IPS-20b (cell line): ENCODE measurements around the gene SSH2.

Source experiments
- H3K27ac ChIP-seq: one replicate; pipeline ENCODE4 v1.5.1; 2013; ENCODE audit warnings: low read length
- H3K27me3 ChIP-seq: 2 replicates; pipeline ENCODE4 v1.6.1; 2013; ENCODE audit warnings: mild to moderate bottlenecking, low read length, inconsistent platforms; ENCODE audit not compliant: insufficient read depth
- H3K36me3 ChIP-seq: 2 replicates; pipeline ENCODE4 v1.6.1; 2013; ENCODE audit warnings: low read depth, mild to moderate bottlenecking, inconsistent platforms, low read length, moderate library complexity; ENCODE audit not compliant: insufficient read depth
- H3K4me1 ChIP-seq: 2 replicates; pipeline ENCODE4 v1.6.1; 2013; ENCODE audit warnings: mild to moderate bottlenecking, control low read depth, inconsistent platforms, low read length, moderate library complexity; ENCODE audit not compliant: insufficient read depth
- H3K4me3 ChIP-seq: 2 replicates; pipeline ENCODE4 v1.5.1; 2013; ENCODE audit warnings: mild to moderate bottlenecking, low read length, inconsistent platforms
- H3K9ac ChIP-seq: 2 replicates; pipeline ENCODE4 v1.6.1; 2013; ENCODE audit warnings: low read depth, mild to moderate bottlenecking, inconsistent platforms, low read length, moderate library complexity
- H3K9me3 ChIP-seq: 2 replicates; pipeline ENCODE4 v1.6.1; 2013; ENCODE audit warnings: mild to moderate bottlenecking, low read depth, low read length, inconsistent platforms; ENCODE audit not compliant: insufficient read depth

Gene SSH2

DNA sequence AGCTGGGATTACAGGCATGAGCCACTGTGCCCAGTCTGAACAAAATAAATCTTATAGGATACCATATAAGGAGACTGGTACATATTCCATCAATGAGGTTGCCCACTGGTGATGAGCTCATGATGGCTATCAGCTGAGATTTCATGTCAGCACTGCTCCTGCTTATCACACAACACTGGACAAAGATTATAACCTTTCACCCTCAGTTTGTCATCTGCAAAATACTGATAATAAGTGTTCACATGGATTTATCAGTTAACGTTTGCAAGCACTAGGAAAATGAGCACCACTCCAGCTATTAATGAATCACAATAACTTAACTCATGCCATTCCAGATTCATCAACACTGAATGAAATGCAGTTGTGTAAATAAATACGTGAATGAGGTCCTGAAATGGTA is 83.7 kb downstream of the SSH2 start:
- H3K9me3 ChIP-seq, result no peaks in the 10 kb centered on the region
- H3K27me3 ChIP-seq, result no peaks in the 10 kb centered on the region
- H3K36me3 ChIP-seq, result no peaks in the 10 kb centered on the region
- peaks cover 9% of the 10 kb centered on the region; the same call in 1 of the 2 replicates for H3K4me1 ChIP-seq
- no peak overlapping the region for H3K27ac ChIP-seq
- H3K9ac ChIP-seq, result no peak overlapping the region
- no peak overlapping the region for H3K4me3 ChIP-seq

DNA sequence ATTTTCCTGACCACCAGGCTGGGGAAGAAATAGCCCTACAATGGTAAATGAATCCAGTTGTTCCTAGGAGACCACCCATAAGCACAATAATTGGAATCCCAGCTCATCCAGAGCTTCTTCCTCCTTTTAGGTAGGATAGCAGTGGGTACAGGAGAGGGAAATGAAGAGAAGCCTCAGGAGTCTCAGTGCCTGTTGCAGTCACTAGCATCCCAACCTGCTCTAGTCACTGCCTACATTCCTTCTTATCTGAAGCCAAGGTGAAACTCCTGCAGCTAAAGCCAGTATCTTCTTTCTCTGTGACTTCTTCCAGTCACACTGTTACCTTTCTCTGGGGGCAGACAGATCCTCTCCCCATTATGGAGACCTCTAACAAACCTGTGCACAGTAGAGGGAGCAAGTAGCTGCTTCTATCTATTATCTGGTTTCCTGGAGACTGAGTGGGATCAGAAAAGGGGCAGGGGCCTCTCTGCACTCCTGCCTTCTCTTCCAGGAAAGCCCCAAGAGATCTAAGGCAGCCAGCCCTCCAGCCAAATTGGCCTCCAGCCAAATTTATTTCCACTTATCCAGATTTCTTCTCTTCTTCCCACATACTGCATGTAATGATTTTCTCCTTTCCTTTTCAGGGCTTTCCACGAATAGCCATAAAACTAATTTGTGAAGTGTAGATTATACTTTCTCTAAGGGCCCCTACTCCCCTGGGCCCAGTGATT is 85.5 kb downstream of the SSH2 start:
- Histone ChIP-seq H3K27ac (no peak overlapping the region), H3K4me1 (peaks cover 9% of the 10 kb centered on the region; the same call in 1 of the 2 replicates), H3K27me3 (no peaks in the 10 kb centered on the region), H3K9me3 (no peaks in the 10 kb centered on the region), H3K4me3 (no peak overlapping the region), H3K36me3 (no peaks in the 10 kb centered on the region), H3K9ac (no peak overlapping the region)

DNA sequence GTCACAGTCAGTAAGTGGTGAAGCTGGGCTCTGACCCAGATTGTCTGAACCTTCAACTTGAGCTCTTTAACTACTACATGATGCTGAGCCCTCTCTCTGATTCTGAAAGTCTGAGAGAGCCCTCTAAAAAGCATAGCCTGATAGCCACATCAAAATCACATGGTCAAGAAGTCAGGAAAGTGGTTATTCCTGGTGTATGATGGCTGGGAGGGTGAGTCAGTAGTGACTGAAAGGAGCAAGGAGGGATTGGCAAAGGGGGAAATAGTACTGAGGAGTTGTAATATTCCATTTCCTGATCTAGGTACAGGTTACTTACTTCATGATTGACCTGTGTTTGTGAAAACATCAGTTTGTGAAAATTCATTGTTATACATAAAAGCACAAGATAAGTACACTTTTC is 89.1 kb downstream of the SSH2 start:
- Histone ChIP-seq H3K36me3 (no peaks in the 10 kb centered on the region), H3K4me1 (peaks cover 9% of the 10 kb centered on the region), H3K27me3 (no peaks in the 10 kb centered on the region), H3K9ac (no peak overlapping the region), H3K9me3 (no peaks in the 10 kb centered on the region), H3K27ac (no peak overlapping the region), H3K4me3 (no peak overlapping the region)

DNA sequence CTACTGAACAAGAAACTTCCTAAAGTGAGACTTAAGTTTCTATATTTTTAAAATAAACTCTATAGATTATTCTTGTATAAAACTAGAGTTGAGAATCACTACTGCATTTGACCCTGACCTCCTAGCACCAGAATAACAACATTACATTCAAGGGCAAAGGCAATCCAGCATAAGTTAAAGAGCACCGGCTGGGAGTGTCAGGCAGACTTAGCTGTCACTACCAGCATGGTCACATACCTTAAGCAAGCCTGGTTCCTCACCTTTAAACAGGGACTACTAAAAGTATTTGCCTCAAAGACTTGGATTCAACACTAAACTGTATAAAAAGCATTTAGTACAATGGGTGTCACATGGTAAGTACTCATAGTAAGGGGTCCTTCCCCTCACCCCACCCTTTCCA is 90.4 kb downstream of the SSH2 start:
- no peaks in the 10 kb centered on the region for H3K9me3 ChIP-seq
- H3K4me1 ChIP-seq, result peaks cover 7% of the 10 kb centered on the region
- H3K4me3 ChIP-seq, result no peak overlapping the region
- H3K27me3 ChIP-seq, result no peaks in the 10 kb centered on the region
- H3K9ac ChIP-seq, result no peak overlapping the region
- H3K27ac ChIP-seq, result no peak overlapping the region
- H3K36me3 ChIP-seq, result no peaks in the 10 kb centered on the region

DNA sequence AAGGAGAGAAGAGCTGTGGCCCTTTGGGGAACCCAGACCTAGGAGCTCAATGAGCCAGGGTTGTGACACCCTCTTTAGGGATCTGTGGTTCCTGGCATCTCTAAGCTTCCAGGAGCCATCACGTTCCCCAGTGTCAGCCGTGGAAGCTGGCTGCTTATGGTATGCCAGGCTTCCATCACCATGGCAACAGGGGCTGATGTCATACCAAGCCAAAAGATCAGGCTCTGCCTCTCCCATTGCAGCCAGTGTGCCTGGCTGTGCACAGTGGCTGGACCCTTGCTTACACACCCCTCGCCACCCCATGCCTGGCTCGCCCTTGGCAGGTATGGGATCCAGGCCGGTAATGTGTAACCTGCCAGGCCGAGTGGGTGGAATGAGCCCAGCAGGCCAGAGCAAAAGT is 91.1 kb downstream of the SSH2 start:
- H3K9ac ChIP-seq, result no peak overlapping the region
- peaks cover 4% of the 10 kb centered on the region; the same call in 1 of the 2 replicates for H3K4me1 ChIP-seq
- H3K27ac ChIP-seq, result no peak overlapping the region
- H3K9me3 ChIP-seq, result no peaks in the 10 kb centered on the region
- no peaks in the 10 kb centered on the region for H3K27me3 ChIP-seq
- no peaks in the 10 kb centered on the region for H3K36me3 ChIP-seq
- no peak overlapping the region for H3K4me3 ChIP-seq

DNA sequence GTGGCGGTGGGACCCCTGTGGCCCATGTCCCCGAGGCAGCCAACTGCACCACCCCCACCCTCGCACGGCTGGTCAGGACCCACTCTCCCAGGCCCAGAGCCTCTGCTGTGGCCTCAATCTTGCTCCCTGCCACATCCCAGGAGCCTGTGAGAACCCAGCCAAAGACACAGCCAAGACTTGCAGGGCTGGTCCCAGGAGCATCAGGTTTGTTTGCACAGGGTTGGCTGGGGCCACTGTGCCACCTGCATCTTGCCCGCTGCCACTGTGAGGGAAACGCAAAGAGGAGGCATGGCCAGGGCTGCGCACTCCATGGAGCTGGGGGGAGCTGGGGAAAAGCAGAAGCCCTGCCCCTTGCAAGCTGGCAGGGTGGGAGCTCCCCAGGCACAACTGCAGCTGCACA is 92.5 kb downstream of the SSH2 start:
- H3K27ac ChIP-seq, result no peak overlapping the region

DNA sequence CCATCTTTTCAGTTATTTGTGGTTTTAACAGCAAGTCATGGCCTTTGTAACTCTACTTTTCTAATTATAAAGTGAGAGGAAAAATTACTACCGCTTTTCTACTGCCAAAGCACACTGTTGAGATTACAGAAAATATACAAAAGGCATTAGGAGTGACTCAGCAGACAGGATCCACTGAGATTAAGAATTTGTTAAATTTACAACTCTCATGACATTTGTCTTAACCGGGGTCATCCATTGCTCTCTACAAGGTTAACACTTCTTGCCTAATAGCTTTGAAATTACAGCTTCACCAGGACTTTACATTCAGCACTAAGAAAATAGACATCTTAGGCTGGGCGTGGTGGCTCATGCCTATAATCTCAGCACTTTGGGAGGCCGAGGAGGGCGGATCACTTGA is 93.4 kb downstream of the SSH2 start:
- H3K9me3 ChIP-seq, result no peaks in the 10 kb centered on the region
- H3K27ac ChIP-seq, result no peak overlapping the region
- H3K4me1 ChIP-seq, result peaks cover 4% of the 10 kb centered on the region; the same call in 1 of the 2 replicates
- no peak overlapping the region for H3K4me3 ChIP-seq
- H3K9ac ChIP-seq, result no peak overlapping the region
- no peaks in the 10 kb centered on the region for H3K36me3 ChIP-seq
- H3K27me3 ChIP-seq, result no peaks in the 10 kb centered on the region

More for the DNA sequence above, 92.5 kb downstream of the SSH2 start:
- H3K9ac ChIP-seq, result no peak overlapping the region
- no peaks in the 10 kb centered on the region for H3K27me3 ChIP-seq
- H3K4me1 ChIP-seq, result peaks cover 4% of the 10 kb centered on the region; the same call in 1 of the 2 replicates
- no peaks in the 10 kb centered on the region for H3K36me3 ChIP-seq
- H3K9me3 ChIP-seq, result no peaks in the 10 kb centered on the region
- H3K4me3 ChIP-seq, result no peak overlapping the region

DNA sequence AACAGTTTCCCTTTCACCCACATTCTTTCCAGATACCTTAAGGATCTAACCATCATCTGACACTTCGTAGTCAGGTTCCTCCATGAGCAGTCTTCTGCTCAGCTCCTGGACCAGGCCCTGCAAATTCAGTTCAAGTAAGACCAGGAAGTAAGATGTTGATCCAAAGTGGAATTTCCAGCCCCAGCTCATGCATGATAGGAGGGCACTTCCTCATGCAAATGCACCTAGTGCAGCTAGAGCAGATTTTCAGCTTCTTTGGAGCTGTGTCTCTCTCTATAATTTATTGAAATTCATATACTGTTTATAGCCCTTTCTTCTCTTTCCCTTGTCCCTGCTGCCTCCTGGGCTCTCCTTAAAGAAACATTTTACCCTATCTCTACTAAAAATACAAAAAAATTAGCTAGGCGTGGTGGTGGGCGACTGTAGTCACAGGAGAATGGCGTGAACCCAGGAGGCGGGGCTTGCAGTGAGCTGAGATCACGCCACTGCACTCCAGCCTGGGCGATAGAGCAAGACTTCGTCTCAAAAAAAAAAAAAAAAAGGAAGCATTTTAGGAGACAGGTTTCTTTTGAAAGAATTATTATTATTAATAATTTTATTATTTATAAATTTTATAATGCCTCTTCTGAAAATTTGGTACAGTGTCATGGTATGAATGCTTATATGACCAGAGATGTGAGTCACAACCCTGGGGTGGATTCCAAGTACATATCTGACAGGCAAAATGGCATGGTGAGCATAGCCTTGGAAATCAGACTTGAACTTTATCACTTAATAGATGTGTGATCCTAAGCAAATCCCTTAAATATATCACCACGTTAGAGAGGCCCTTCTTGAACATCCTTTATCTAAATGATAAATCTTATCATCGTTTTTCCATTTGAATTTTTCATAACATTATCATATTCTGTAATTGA is 94.3 kb downstream of the SSH2 start:
- no peaks in the 10 kb centered on the region for H3K9me3 ChIP-seq
- no peak overlapping the region for H3K27ac ChIP-seq

DNA sequence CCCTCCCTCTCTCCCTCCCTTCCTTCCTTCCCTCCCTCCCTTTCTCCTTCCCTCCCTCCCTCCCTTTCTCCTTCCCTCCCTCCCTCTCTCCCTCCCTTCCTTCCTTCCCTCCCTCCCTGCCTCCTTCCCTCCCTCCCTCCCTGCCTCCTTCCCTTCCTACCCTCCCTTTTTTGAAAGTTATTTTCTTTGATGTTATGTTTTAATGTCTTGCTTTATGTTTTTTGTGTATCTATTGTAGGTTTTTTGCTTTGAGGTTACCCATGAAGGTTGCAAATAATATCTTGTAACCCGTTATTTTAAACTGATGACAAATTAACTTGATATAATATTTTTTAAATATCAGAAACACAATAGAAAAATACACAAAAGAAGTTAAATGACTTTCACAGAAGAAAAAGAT is 96.2 kb downstream of the SSH2 start:
- Histone ChIP-seq H3K9me3 (no peaks in the 10 kb centered on the region), H3K27ac (no peak overlapping the region), H3K27me3 (no peaks in the 10 kb centered on the region), H3K36me3 (no peaks in the 10 kb centered on the region), H3K4me1 (peaks cover 4% of the 10 kb centered on the region; the same call in 1 of the 2 replicates), H3K4me3 (no peak overlapping the region), H3K9ac (no peak overlapping the region)

More for the DNA sequence above, 94.3 kb downstream of the SSH2 start:
- Histone ChIP-seq H3K4me3 (no peak overlapping the region), H3K4me1 (peaks cover 4% of the 10 kb centered on the region; the same call in 1 of the 2 replicates), H3K36me3 (no peaks in the 10 kb centered on the region), H3K9ac (no peak overlapping the region), H3K27me3 (no peaks in the 10 kb centered on the region)

DNA sequence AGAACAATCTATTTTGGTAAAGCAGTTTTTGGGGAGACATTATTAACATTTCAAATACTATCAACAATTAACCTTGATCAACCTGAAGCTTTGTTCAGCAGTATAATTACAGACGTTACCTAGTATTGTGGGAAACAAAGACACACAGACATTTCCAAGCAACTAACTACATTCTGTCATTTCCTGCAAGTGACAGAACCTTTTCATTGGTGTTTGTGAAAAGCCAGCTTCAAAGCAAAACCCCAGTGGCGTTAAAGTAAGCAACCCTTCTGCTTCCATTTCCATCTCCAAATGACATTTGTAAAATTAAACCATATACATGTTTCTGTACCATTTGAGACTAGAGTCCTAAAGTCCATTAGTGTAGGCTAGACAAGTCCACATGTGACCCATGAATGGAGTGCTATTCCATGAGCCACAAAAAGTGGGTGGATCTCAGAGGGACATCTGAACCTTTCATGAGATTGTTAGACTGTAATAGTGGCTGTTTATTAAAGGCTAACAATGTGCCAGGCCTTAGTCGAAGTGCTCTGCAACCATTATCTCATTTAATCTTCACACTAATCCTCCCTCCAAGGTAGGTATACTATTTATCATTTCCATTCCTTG is 101.2 kb downstream of the SSH2 start:
- H3K9me3 ChIP-seq, result no peaks in the 10 kb centered on the region
- H3K4me3 ChIP-seq, result no peak overlapping the region
- H3K27ac ChIP-seq, result no peak overlapping the region
- H3K9ac ChIP-seq, result no peak overlapping the region
- peaks cover 3% of the 10 kb centered on the region; the same call in 1 of the 2 replicates for H3K4me1 ChIP-seq
- no peaks in the 10 kb centered on the region for H3K36me3 ChIP-seq
- H3K27me3 ChIP-seq, result no peaks in the 10 kb centered on the region

DNA sequence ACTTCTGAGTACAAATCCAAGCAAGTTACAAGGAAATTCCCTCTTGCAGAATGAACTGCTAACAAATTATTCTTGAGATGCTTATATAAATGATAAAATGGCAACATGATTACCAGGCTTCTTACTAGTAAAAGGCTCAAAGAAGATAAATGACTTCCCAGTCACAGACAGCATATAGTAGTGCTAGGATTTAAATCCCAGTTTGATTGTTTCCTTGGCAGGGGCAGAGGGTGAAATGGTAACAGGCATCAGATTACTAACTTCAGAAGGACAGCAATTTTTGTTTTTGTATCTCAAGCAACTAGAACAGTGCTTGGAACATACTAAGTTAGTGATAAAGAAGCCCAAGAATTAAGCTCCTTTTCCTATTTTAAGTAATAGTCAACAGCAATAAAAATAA is 102.8 kb downstream of the SSH2 start:
- Histone ChIP-seq H3K27me3 (no peaks in the 10 kb centered on the region), H3K9me3 (no peaks in the 10 kb centered on the region), H3K36me3 (no peaks in the 10 kb centered on the region)

More for the DNA sequence above, 102.8 kb downstream of the SSH2 start:
- Histone ChIP-seq H3K9ac (no peak overlapping the region), H3K4me1 (peaks cover 3% of the 10 kb centered on the region; the same call in 1 of the 2 replicates), H3K27ac (no peak overlapping the region), H3K4me3 (no peak overlapping the region)
